GM18868 (cell line): ENCODE results near the gene ADIRF.
"Not testable (repeated sequence)": the region's sequence is repeated elsewhere in the genome, so short reads cannot be mapped to it uniquely, and the experiment has no call there.

Experiments used
- ATAC-seq: cut with Tn5 transposase; IDR thresholded peaks from one replicate; pipeline ENCODE4 v1.9.1; 2021; ENCODE audit warnings: mild to moderate bottlenecking, moderate library complexity; ENCODE audit not compliant: unreplicated experiment

ADIRF gene

DNA sequence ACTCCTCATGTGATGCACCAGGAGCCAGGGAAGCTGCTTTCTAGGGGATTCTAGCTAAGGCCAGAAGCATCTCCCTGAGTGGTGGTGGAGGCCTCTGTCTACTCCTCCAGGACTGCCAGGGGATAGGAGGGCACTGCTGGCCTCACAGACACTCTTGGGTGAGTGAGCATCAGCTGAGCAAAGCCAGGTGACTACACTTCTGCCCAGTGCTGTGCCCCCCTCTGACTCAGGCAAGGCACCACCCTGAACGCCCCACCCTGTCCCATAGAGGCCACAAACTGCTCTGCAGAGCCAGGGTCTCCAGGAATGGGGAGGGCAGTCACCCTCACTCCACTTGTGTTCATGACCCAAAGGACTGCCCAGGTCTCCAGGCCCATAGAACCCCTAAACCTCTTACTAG lies 51.2 kb downstream of the ADIRF start:
- not testable (repeated sequence) for ATAC-seq

DNA sequence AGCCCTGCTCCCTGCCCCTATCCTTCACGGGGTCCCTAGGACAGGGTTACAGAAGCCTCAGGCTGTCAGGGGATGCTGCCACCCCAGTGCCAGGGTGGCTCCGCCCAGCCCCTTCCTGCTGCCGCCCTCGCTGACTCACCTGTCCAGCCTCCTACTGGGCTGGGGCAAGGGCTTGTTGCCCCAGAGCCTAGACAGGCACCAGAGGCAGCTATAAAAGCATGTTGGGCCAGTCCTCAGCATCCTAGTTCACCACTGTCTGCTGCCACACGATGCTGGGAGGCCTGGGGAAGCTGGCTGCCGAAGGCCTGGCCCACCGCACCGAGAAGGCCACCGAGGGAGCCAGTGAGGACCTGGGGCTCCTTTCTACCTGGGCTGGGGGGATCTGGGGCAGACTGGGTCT lies 51.8 kb downstream of the ADIRF start, which contains the start of gene FAM25A:
Gene FAM25A, plus strand, starts transcription at position 239 of the 400 bp plus-strand sequence. Its CDS starts 31 bp downstream, at position 270.
- not testable (repeated sequence) for ATAC-seq
